UCSD-AML1 (cell line): ENCODE measurements around the gene LAMA2.
"Not testable (repeated sequence)": the region's sequence is repeated elsewhere in the genome, so short reads cannot be mapped to it uniquely, and the experiment has no call there.

ENCODE experiments used
- DNase-seq: peaks from one replicate; lab custom pipeline; 2025; ENCODE audit not compliant: unreplicated experiment; lab: John Stamatoyannopoulos, UW

LAMA2 gene

DNA sequence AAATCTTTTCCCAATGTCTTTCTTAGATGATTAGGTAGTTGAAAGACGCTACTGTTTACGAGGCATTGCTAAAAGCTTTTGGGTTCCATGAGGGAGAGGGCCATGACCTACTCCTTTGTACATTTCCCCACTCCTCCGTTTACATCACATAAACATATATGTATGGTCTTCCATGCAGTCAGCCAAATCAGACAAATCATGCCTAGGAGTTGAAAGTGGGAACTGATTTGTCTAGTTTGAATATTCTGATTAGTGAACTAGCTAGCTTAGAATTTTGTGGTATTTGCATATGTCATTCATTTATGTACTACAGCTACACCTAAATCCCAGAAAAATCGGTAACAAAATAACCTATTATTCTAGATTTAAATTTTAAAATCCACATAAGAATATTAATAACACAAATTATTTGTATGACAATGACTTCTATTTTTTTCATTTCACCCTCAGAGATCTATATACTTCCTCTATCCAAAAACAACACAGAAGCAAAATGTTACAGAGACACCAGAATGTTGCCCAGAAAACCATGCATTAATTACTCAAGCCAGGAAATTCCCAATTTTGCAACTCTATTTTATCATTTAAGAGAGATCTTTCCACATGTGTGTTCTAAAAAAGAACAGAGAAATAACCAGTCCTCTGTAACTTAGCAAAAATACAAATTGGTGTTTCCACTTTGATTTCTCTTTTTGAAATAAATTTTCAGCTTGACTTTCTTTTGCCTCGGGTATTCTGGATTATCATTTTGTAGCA lies 231.9 kb downstream of the LAMA2 start:
- no peak for DNase-seq

GRCh38 chr6:129115471-129115870 lies 232.5 kb downstream of the LAMA2 start:
- DNase-seq: no peak

DNA sequence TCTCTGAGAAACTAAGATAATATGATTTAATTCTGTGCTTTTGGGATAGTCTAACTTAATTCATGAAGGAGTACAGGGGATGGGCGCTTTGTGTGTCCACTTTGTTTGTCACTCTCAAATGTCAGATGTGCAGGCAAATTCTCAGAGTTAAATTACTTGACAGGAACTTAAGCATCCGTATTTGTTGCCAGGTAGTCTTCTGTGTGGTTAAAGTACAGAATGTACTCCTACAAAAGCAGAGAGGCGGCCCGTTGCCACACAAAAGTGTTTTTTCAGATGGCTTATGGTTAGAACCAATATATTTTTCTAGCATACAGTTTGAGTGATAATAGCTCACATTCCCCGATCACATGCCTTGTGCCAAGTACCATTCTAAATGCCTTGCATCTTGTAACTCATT lies 234.4 kb downstream of the LAMA2 start:
- no peak for DNase-seq

DNA sequence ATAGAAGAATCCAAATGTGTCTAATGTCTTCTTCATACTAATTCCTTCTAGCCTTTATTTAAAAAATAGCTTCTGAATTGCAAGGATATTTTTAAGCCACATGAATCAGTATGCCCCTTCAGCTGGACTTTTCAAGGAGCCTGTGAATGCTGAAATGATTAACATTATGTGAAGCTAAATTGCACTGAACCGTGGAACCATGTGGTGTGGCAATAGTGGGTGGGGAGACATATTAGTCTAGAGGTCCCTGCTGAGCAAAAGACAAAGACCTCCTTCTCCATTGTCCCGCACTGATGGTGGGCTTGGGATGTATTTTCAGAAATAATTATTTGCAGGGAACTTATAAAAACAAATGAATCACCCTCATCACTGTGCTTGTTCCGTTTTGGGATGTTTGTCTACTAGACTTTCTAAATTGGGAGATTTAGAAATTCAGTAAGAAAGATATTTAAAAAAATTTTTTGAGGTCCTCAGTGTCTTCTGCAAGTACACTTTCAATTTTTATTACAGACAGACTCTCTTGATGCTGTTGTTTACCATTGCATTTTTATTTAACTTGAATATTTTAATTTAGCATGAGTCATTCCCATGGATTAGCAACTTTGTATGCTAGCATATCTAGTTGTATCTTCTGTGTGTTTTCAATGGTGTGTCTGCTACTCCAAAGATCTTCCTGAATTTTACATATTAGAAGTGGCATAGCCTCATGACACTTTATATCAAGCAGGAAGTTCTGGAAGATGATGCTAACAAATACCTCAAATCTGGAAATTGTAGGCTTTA lies 238.1 kb downstream of the LAMA2 start:
- no peak for DNase-seq

- DNase-seq: peak; percentile 5
Observed at GRCh38 chr6:129124347-129124746, 241.4 kb downstream of the LAMA2 start.

GRCh38 chr6:129130106-129130505 lies 247.2 kb downstream of the LAMA2 start:
- no peak for DNase-seq

DNA sequence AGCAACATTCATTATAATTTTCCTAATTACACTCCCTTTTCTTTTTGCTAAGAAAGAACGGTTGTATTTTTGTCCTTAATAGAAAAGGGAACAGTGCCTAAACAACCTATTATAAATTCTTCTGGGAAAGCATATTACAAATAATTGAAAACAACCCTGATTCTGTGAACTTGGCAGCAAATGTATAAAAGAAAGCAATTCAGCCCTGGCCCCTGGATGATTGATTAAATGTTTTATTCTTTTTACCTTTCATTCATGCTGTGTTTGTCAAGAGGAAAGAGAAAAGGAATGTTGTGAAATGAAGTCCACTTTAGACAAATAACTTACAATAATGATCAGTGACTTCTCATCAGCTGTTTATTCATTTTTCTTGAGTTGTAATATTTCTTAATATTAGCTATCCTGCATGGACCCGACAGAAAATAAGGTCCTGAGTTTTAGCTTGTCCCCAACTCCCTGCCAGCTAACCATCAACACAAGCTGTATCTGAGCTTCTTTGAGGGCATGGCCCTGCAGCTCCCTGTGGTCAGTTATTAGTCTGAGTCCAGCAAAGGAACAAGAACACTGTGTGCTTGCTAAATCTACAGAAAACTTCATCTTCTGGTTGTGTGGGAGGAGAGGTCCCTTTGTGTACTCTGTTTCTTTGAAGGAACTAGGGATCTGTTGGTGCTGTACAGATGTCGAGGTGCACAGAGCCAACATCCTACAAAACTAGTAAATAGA lies 248.2 kb downstream of the LAMA2 start:
- no peak for DNase-seq

DNA sequence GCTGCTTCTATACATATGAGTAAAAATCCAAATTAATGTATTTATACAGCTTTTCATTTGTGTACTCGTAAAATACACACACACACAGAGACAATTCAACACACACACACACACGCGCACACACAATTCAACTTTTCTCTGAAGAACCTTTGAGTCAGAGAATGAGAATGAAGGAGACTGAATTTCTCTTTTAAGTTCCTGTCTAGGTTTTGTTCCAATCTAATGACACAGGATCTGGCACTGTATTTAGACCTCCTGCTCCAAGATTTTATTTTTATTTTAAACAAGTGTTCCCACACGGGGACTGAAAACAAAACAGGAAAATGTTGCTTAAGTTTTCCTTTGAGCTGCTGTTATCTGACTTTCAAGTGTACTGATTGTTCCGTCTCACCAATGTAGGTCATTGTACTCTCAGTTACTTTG lies 250.8 kb downstream of the LAMA2 start:
- DNase-seq: no peak

- no peak for DNase-seq
Observed at GRCh38 chr6:129134535-129134934, 251.6 kb downstream of the LAMA2 start.

DNA sequence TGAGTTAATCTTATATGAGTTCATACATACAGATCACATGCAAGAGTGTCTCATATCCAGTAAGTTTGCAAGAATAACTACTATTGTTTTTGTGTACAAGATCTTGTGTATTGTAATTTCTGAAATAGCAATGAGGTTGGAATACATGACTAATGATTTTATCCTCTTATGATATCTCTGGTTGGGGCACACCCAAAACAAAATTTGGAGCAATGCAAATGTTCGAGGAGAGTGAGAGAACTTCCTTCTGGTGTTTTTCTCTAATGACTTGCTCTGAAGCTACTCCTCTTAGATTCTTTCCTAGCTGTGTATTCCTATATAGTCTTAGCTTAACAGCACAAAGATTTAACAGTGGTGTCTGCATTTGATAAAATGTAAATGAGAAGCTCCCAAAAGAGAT lies 252.5 kb downstream of the LAMA2 start:
- DNase-seq: no peak

GRCh38 chr6:129136751-129137150 lies 253.8 kb downstream of the LAMA2 start:
- DNase-seq: no peak

DNA sequence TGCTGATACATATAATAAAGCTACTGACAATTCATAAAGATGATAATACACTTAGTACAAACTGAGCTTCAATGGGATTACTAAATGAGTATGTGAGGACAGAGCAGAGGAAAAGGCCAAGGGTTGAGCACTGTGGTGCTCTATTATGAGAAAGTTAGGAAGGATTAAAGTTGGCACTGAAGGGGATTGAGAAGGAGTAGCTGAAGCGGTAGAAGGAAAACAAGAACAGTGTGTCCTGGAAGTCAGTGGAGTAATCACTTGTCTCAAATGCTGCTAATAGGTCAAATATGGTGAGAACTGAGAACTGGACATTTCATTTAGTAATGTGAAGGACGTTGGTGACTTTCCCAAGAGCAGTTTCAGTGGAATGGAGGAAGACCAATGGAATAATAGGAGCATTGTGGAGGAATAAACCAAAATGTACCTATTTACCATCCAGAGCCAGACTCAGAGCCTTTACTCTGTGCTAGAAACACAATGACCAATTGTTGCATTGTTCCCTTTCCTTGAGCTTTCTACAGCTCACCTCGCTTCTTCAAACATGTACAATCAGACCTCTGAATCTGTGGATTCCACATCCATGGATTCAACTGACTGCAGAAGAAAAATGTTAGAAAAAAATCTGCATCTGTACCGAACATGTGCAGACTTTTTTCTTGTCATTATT lies 255.9 kb downstream of the LAMA2 start:
- DNase-seq: no peak

DNA sequence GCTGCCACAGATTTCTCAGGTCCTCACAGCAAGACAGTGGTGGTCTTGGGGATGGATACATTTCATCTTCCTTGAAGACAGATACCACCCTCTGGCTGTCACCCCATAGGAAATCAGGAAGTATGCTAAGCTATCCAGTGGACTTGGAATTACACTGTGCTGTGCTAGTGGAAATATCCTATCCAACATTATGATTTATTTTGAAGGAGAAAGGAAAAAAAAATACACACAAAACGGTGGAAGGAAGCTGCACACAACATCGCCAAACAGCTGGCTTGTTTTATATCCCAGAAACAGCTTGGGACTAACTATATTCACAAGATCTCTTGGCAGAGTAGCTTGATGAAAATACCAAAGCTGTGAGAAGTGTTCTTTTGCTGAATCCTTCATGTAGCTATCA lies 257.6 kb downstream of the LAMA2 start:
- no peak for DNase-seq

DNA sequence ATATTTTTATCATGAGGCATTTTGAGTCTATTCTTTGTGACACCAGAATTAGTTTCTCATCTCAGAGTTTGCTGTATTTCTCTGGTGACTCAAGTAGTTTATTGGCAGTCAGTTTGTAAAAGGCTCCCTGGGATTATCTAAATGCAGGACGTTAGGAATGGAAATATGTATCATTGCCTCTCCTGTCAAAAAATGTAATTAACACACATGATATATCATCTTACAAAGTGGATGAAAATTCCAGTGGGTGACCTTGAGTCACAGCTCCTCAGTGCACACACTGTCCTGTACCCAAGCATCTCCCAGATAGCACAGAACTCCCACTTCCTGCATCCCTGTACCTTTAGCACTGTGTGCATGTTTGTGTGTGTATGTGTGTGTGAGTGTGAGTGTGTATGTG lies 258.6 kb downstream of the LAMA2 start:
- DNase-seq: no peak

GRCh38 chr6:129146902-129147301 lies 264.0 kb downstream of the LAMA2 start:
- no peak for DNase-seq

DNA sequence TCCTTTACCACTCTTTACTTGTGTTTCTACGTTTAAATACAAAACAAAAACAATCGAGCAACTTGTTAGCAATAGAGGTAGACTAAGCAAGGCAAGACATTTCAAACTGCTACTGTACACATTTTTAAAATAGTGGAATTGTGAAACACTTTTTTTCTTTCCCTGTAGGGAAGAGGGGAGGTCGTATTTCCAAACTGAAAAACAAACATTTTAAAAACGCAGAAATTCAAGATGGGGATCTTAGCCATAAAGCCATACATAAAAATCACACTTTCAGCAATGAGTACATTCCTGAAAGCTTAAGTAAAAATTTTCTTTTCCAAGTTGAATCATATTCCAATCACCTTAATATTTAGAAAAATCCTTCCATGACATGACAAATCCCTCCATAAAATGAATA lies 267.6 kb downstream of the LAMA2 start:
- DNase-seq: no peak

DNA sequence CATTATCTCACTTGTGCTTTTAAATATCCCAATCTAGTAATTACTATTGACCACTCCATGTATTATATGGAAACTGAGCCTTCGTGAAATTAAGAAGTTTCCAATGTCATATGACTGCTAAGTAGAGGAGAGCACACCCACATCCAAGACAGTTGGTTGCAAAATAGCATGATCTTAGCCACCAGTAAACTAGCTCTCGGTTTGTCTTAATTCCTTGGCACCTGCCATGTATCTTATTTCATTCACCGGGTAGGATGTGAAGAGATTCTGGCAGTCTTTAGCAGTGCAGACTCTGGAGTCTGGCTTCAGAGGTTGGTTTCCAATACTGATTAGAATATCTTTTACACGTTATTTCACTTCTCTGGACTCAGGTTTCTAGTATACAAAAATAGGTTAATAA lies 270.3 kb downstream of the LAMA2 start:
- no peak for DNase-seq

- not testable (repeated sequence) for DNase-seq
Observed at GRCh38 chr6:129159242-129159641, 276.3 kb downstream of the LAMA2 start.

DNA sequence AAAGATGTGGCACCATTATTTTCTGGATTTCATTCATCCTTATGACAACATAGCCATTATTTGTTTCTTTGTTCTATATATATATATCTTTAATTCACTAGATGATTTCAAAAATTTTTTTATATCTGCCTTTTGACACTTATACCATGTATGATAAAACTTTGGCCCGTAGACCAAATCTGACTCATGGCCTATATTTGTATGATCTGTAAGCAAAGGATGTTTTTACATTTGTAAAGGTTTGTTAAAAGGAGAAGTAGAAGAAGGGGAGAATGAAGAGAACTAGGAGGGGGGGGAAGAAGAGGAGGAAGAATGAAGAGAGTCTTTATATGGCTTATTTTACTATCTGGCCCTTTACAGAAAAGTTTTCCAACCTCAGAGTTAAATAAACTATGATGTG lies 279.7 kb downstream of the LAMA2 start:
- DNase-seq: no peak

DNA sequence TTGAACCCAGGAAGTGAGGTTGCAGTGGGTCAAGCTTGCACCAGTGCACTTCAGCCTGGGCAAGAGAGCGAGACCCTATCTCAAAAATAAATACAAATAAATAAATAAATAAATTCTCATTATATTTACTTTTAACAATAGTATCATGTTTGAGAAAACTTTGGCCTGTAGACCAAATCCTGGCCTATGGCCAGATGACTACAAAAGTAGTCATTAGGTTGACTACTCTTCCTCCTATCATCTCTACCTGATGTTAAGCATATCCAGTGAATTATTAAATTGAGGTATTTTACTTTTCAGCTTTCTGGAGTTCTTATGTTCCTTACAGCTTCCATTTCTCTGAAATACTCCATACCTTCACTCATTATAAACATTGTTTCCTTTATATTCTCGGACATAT lies 280.6 kb downstream of the LAMA2 start:
- DNase-seq: no peak

DNA sequence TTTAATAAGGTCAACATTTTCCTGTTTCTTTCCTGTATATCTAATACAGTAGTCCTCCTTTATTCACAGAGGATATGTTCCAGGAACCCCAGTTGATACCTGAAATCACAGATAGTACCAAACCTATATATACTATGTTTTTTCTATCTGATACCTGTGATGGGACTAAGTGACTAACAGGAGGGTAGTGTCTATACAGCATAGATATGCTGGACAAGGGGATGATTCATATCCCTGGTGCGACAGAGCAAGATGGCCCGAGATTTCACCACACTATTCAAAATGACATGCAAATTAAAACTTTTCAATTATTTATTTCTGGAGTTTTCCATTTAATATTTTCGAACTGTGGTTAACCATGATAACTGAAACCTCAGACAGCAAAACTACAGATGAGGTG lies 281.1 kb downstream of the LAMA2 start:
- DNase-seq: no peak
